Endothelial cell of umbilical vein (primary cell): ENCODE measurements around the gene SPANXB1. TPM values are rescaled to one million over a fixed set of nuclear protein-coding genes. Genes with fewer than 3 reads are reported as not detected.

Experiments
- BruUV-seq: library from RNA; stranded (reverse); fragments of 400-500 nt; replicated peaks from 2 replicates; lab custom pipeline; 2021; lab: Mats Ljungman, UMichigan
- CTCF ChIA-PET: fragments of 300-600, 350-600 bp; sonication (Branson Sonifier 250); formaldehyde crosslinking; loops from one replicate; lab custom pipeline; 2021; ENCODE audit warnings: antibody characterized with exemption, inconsistent platforms; lab: Charles Lee
- POLR2A ChIA-PET: fragments of 300-600, 350-600 bp; sonication (Branson Sonifier 250); formaldehyde crosslinking; loops from one replicate; lab custom pipeline; 2021; ENCODE audit warnings: antibody characterized with exemption, inconsistent platforms; lab: Charles Lee
- DNase-seq: peaks from one replicate; pipeline ENCODE4 v3.0.0-alpha.2; 2011; ENCODE audit warnings: low read depth, low spot score
- FAIRE-seq: peaks from 2 replicates; lab custom pipeline; 2011; peaks lifted over from hg19 to GRCh38; lab: Jason Lieb, UNC
- H2AFZ ChIP-seq: 2 replicates; pipeline ENCODE4 v1.6.0; 2012; ENCODE audit warnings: low read depth, low read length, control low read depth, inconsistent platforms
- H3K27ac ChIP-seq: 2 replicates; pipeline ENCODE4 v1.5.1; 2011; ENCODE audit warnings: low read depth, mild to moderate bottlenecking, control low read depth, low read length, moderate library complexity; ENCODE audit not compliant: insufficient read depth
- H3K27me3 ChIP-seq, 2 experiments: 2 replicates each; pipeline versions ENCODE4 v1.6.0 to v1.6.1; 2011; ENCODE audit warnings: low read length in 2 of 2, mixed read lengths in 1 of 2; ENCODE audit not compliant: control insufficient read depth in 2 of 2, insufficient read depth in 2 of 2
- H3K36me3 ChIP-seq, 2 experiments: 2 replicates in 1 of 2; 3 replicates in 1 of 2; pipeline ENCODE4 v1.5.1; 2011; ENCODE audit warnings: low read length in 2 of 2, mild to moderate bottlenecking in 1 of 2, moderate library complexity in 1 of 2; ENCODE audit not compliant: control insufficient read depth in 2 of 2, insufficient read depth in 2 of 2; ENCODE audit errors: extremely low read depth in 1 of 2
- H3K4me1 ChIP-seq: 3 replicates; pipeline ENCODE4 v1.5.1; 2011; ENCODE audit warnings: mild to moderate bottlenecking, low read length; ENCODE audit not compliant: control insufficient read depth, insufficient read depth; ENCODE audit errors: extremely low read depth
- H3K4me2 ChIP-seq: 2 replicates; pipeline ENCODE4 v1.6.1; 2011; ENCODE audit warnings: low read length, control low read depth, mixed read lengths; ENCODE audit not compliant: insufficient read depth
- H3K4me3 ChIP-seq, 3 experiments: fragments of 200-600 bp in 1 of 3; sonication (generic), shearing (Covaris generic) in 1 of 3; replicated peaks in 1 of 3; 2 replicates each; pipeline ENCODE4 v1.5.1; 2011 to 2016; ENCODE audit warnings: control low read depth in 3 of 3, low read length in 3 of 3, mild to moderate bottlenecking in 2 of 3, inconsistent platforms in 1 of 3, low read depth in 1 of 3, moderate library complexity in 1 of 3; ENCODE audit not compliant: insufficient read depth in 1 of 3
- H3K79me2 ChIP-seq: 2 replicates; pipeline ENCODE4 v1.6.0; 2012; ENCODE audit warnings: low read length, inconsistent platforms; ENCODE audit not compliant: control insufficient read depth, insufficient read depth
- H3K9ac ChIP-seq: replicated peaks from 2 replicates; pipeline ENCODE3; 2011; ENCODE audit warnings: low read length, control low read depth; ENCODE audit not compliant: insufficient read depth; ENCODE audit errors: extremely low read depth
- H3K9me1 ChIP-seq: replicated peaks from 3 replicates; pipeline ENCODE4 v1.6.0; 2011; ENCODE audit warnings: mild to moderate bottlenecking, low read length; ENCODE audit not compliant: control insufficient read depth, insufficient read depth; ENCODE audit errors: extremely low read depth
- H3K9me3 ChIP-seq: replicated peaks from 2 replicates; pipeline ENCODE4 v1.5.1; 2012; ENCODE audit warnings: low read length, inconsistent platforms; ENCODE audit not compliant: control insufficient read depth, insufficient read depth
- H4K20me1 ChIP-seq: replicated peaks from 2 replicates; pipeline ENCODE3; 2011; ENCODE audit warnings: mild to moderate bottlenecking, low read length; ENCODE audit not compliant: control insufficient read depth, insufficient read depth; ENCODE audit errors: extremely low read depth
- EZH2 ChIP-seq: IDR thresholded peaks from 2 replicates; pipeline ENCODE4 v1.6.1; 2012; ENCODE audit warnings: borderline replicate concordance, low read depth, mild to moderate bottlenecking, moderate library complexity, low read length, inconsistent platforms; ENCODE audit not compliant: severe bottlenecking
- FOS ChIP-seq: IDR thresholded peaks from 2 replicates; pipeline ENCODE4 v1.6.1; 2011; ENCODE audit warnings: mild to moderate bottlenecking, low read length, moderate library complexity, borderline replicate concordance; ENCODE audit not compliant: insufficient read depth
- GATA2 ChIP-seq: IDR thresholded peaks from 2 replicates; pipeline ENCODE4 v1.7.0; 2011; ENCODE audit warnings: low read depth, mild to moderate bottlenecking, moderate library complexity, mixed read lengths, low read length; ENCODE audit not compliant: insufficient read length, insufficient read depth
- JUN ChIP-seq: IDR thresholded peaks from 2 replicates; pipeline ENCODE4 v1.6.1; 2011; ENCODE audit warnings: borderline replicate concordance, low read depth; ENCODE audit not compliant: insufficient read length, insufficient read depth
- MAX ChIP-seq: IDR thresholded peaks from 2 replicates; pipeline ENCODE4 v1.6.1; 2011; ENCODE audit not compliant: insufficient read depth, insufficient read length
- MYC ChIP-seq: IDR thresholded peaks from one replicate; pipeline ENCODE4 v1.6.1; 2011; ENCODE audit warnings: mild to moderate bottlenecking, low read depth, low read length
- POLR2A ChIP-seq: IDR thresholded peaks from 2 replicates; pipeline ENCODE4 v1.6.1; 2012; ENCODE audit warnings: low read depth, mild to moderate bottlenecking, control low read depth, low read length
- POLR2AphosphoS5 ChIP-seq: IDR thresholded peaks from 2 replicates; pipeline ENCODE4 v1.6.1; 2012; ENCODE audit warnings: low read depth, mild to moderate bottlenecking, control low read depth, low read length, moderate library complexity; ENCODE audit not compliant: insufficient read depth
- dilution Hi-C: fragments of 300-500 bp; cut with MboI; formaldehyde crosslinking; loops from one replicate; pipeline ENCODE4 v1.15.0; 2019; ENCODE audit warnings: low sequenced_read_pairs; ENCODE audit not compliant: extremely low pct_ligation_motif_present
- intact Hi-C: fragments of 100-400 bp; cut with micrococcal nuclease; formaldehyde crosslinking; loops from one replicate; pipeline ENCODE4 v1.10.0; 2022
- polyA plus RNA-seq, 4 experiments: library from polyadenylated mRNA; depleted of rRNA in 3 of 4; stranded (reverse) in 3 of 4; unstranded in 1 of 4; fragments of >200 nt; gene quantifications; 2 replicates each; pipeline versions ENCODE4 v1.2.1 to v1.2.3, GENCODE V29; 2011 to 2012; ENCODE audit warnings: missing spikeins in 1 of 4
- total RNA-seq: library from RNA; stranded (reverse); gene quantifications from 2 replicates; pipeline ENCODE4 v1.2.3, GENCODE V29; 2021
- TF ChIP-seq, protein P1 (sequence below), 2 donors: IDR thresholded peaks; 1 replicate in 1 of 2; 2 replicates in 1 of 2; pipeline ENCODE4 v1.5.1; 2011; ENCODE audit warnings: low read length in 2 of 2, mild to moderate bottlenecking in 2 of 2, moderate library complexity in 2 of 2, control low read depth in 1 of 2, inconsistent platforms in 1 of 2, low read depth in 1 of 2; ENCODE audit not compliant: insufficient read depth in 1 of 2; ENCODE audit errors: extremely low read depth in 1 of 2

SPANXB1 gene
- total and polyA plus RNA-seq, 2 donors (not counting 3 experiments of a cell fraction or from before 2014, with no cell fraction given): not detected

GRCh38 chrX:140980271-140980670, 22.1 kb upstream of the SPANXB1 start:
- Histone ChIP-seq H3K9ac (no peak overlapping the region), H3K36me3 (no peaks in the 10 kb centered on the region), H3K27me3 (no peaks in the 10 kb centered on the region), H3K79me2 (no peaks in the 10 kb centered on the region), H2AFZ (no peak overlapping the region), H3K4me2 (no peak overlapping the region), H3K4me1 (no peaks in the 10 kb centered on the region), H3K27ac (no peak overlapping the region), H3K9me1 (no peaks in the 10 kb centered on the region), H4K20me1 (no peaks in the 10 kb centered on the region), H3K4me3 (no peak overlapping the region), H3K9me3 (no peaks in the 10 kb centered on the region)
- dilution Hi-C loops (no loop called here), intact Hi-C loops (no loop called here)
- DNase-seq (no peak), FAIRE-seq (no peak)
- TF ChIP-seq, protein P1, sequence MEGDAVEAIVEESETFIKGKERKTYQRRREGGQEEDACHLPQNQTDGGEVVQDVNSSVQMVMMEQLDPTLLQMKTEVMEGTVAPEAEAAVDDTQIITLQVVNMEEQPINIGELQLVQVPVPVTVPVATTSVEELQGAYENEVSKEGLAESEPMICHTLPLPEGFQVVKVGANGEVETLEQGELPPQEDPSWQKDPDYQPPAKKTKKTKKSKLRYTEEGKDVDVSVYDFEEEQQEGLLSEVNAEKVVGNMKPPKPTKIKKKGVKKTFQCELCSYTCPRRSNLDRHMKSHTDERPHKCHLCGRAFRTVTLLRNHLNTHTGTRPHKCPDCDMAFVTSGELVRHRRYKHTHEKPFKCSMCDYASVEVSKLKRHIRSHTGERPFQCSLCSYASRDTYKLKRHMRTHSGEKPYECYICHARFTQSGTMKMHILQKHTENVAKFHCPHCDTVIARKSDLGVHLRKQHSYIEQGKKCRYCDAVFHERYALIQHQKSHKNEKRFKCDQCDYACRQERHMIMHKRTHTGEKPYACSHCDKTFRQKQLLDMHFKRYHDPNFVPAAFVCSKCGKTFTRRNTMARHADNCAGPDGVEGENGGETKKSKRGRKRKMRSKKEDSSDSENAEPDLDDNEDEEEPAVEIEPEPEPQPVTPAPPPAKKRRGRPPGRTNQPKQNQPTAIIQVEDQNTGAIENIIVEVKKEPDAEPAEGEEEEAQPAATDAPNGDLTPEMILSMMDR (IDR thresholded peaks at IDR 0.05; ENCODE audit: extremely low read depth in 1 of 2, insufficient read depth in 1 of 2, low read depth in 1 of 2, low read length in 2 of 2): no peak
- no peak for TF ChIP-seq POLR2AphosphoS5
- no peak for TF ChIP-seq POLR2A
- TF ChIP-seq GATA2: no peak
- CTCF ChIA-PET: no interaction called here
- no TSS peak for BruUV-seq
- POLR2A ChIA-PET: no interaction called here

GRCh38 chrX:140983730-140984129, 18.7 kb upstream of the SPANXB1 start:
- no peak overlapping the region for H2AFZ ChIP-seq
- no peak overlapping the region for H3K27ac ChIP-seq
- H3K9me1 ChIP-seq: no peaks in the 10 kb centered on the region
- H3K4me3 ChIP-seq: no peak overlapping the region
- no TSS peak for BruUV-seq
- no peaks in the 10 kb centered on the region for H3K9me3 ChIP-seq
- H4K20me1 ChIP-seq: no peaks in the 10 kb centered on the region
- H3K9ac ChIP-seq: no peak overlapping the region
- ChIA-PET CTCF (no interaction called here), POLR2A (no interaction called here)
- H3K36me3 ChIP-seq: no peaks in the 10 kb centered on the region
- H3K79me2 ChIP-seq: no peaks in the 10 kb centered on the region
- FAIRE-seq (no peak), DNase-seq (no peak)
- H3K4me2 ChIP-seq: no peak overlapping the region
- no peak for TF ChIP-seq MAX
- TF ChIP-seq JUN: no peak
- TF ChIP-seq MYC: no peak
- no peak for TF ChIP-seq POLR2AphosphoS5
- no peak for TF ChIP-seq EZH2
- TF ChIP-seq, protein P1 (IDR thresholded peaks at IDR 0.05; ENCODE audit: extremely low read depth in 1 of 2, insufficient read depth in 1 of 2, low read depth in 1 of 2, low read length in 2 of 2): no peak
- no peak for TF ChIP-seq POLR2A
- no peak for TF ChIP-seq GATA2
- no peak for TF ChIP-seq FOS
- H3K4me1 ChIP-seq: no peaks in the 10 kb centered on the region
- intact Hi-C loops (no loop called here), dilution Hi-C loops (no loop called here)
- H3K27me3 ChIP-seq: no peaks in the 10 kb centered on the region
